ENCODE data around the gene MPL.

The MPL gene

GRCh38 chr1:43299101-43299500 lies 38.5 kb upstream of the MPL start:
- Histone ChIP-seq H3K36me3 (no peaks in the 10 kb centered on the region), H3K9me3 (no peaks in the 10 kb centered on the region), H3K4me3 (no peak overlapping the region), H3K4me1 (peaks cover 0 to 26% (median 17%) of the 10 kb centered on the region in 4 donors), H3K27me3 (no peaks in the 10 kb centered on the region), H3K27ac (no peak overlapping the region)
- DNase-seq, result no peak
- intact Hi-C loops (cut with DNase I; ENCODE audit: low total_unique reads), result no loop called here
- no peak for TF ChIP-seq CTCF (IDR thresholded peaks at IDR 0.05)

GRCh38 chr1:43300378-43301094 lies 37.1 kb upstream of the MPL start, which contains the start of gene TIE1:
TIE1 (plus strand) TSS chr1:43300982; CDS start chr1:43301072, 90 bp downstream.
- H3K9me3 ChIP-seq, result no peaks in the 10 kb centered on the region
- H3K27me3 ChIP-seq, result no peaks in the 10 kb centered on the region
- H3K36me3 ChIP-seq, result no peaks in the 10 kb centered on the region
- TF ChIP-seq CTCF (IDR thresholded peaks at IDR 0.05), result no peak
- no peak for DNase-seq
- H3K4me1 ChIP-seq, result peaks cover 0 to 21% (median 6%) of the 10 kb centered on the region in 4 donors
- no peak within 1 kb of the TSS for H3K27ac ChIP-seq
- intact Hi-C loops (cut with DNase I; ENCODE audit: low total_unique reads), result no loop called here
- H3K4me3 ChIP-seq, result peak within 1 kb of the TSS; percentile 18 to 25

- Histone ChIP-seq H3K36me3 (no peaks in the 10 kb centered on the region), H3K4me1 (peaks cover 0 to 8% (median 0%) of the 10 kb centered on the region in 4 donors), H3K4me3 (peak overlapping the region in 1 of 2 donors; percentile 25), H3K27me3 (no peaks in the 10 kb centered on the region), H3K27ac (no peak overlapping the region), H3K9me3 (no peaks in the 10 kb centered on the region)
- intact Hi-C loops (cut with DNase I; ENCODE audit: low total_unique reads), result no loop called here
- no peak for TF ChIP-seq CTCF (IDR thresholded peaks at IDR 0.05)
- no peak for DNase-seq
Measured at GRCh38 chr1:43302201-43302600, 35.4 kb upstream of the MPL start.

- Histone ChIP-seq H3K4me1 (peaks cover 0 to 8% (median 0%) of the 10 kb centered on the region in 4 donors), H3K36me3 (no peaks in the 10 kb centered on the region), H3K4me3 (no peak overlapping the region), H3K9me3 (no peaks in the 10 kb centered on the region), H3K27me3 (no peaks in the 10 kb centered on the region), H3K27ac (no peak overlapping the region)
- DNase-seq, result no peak
- TF ChIP-seq CTCF (IDR thresholded peaks at IDR 0.05), result no peak
- intact Hi-C loops (cut with DNase I; ENCODE audit: low total_unique reads), result no loop called here
Measured at GRCh38 chr1:43302721-43303470, 34.7 kb upstream of the MPL start.

- TF ChIP-seq CTCF (IDR thresholded peaks at IDR 0.05), result no peak
- H3K9me3 ChIP-seq, result no peaks in the 10 kb centered on the region
- no peak overlapping the region for H3K4me3 ChIP-seq
- no peaks in the 10 kb centered on the region for H3K36me3 ChIP-seq
- DNase-seq, result peak in 1 of 2 donors; percentile 49
- H3K27ac ChIP-seq, result peak overlapping the region in 1 of 2 donors; percentile 9
- H3K27me3 ChIP-seq, result no peaks in the 10 kb centered on the region
- H3K4me1 ChIP-seq, result peaks cover 0 to 8% (median 0%) of the 10 kb centered on the region in 4 donors
- intact Hi-C loops (cut with DNase I; ENCODE audit: low total_unique reads), result no loop called here
Measured at GRCh38 chr1:43303471-43304313, 33.9 kb upstream of the MPL start.
